HepG2 (cell line): Measurements from ENCODE around the gene TMEM9. TPM values are rescaled to one million over a fixed set of nuclear protein-coding genes. Genes with fewer than 3 reads are reported as not detected.

Experiments used
- ATAC-seq: fragments of 200-7000 bp; cut with Tn5 transposase; 3 replicates; pipeline ENCODE4 v1.9.1; 2020; ENCODE audit warnings: mild to moderate bottlenecking, moderate library complexity
- BruUV-seq: library from RNA; stranded (reverse); fragments of 400-500 nt; replicated peaks from 2 replicates; lab custom pipeline; 2021; lab: Mats Ljungman, UMichigan
- CTCF ChIA-PET: fragments of 300-600 bp; formaldehyde crosslinking; extraction: SDS; loops from one replicate; lab custom pipeline; 2021; ENCODE audit warnings: low total read pairs, inconsistent platforms, low intra/inter-chr PET ratio; lab: Yijun Ruan, JAX
- POLR2A ChIA-PET: fragments of 350-600 bp; sonication (Branson Sonifier 250); formaldehyde crosslinking; loops from one replicate; lab custom pipeline; 2020; ENCODE audit warnings: antibody characterized with exemption, inconsistent platforms; lab: Yijun Ruan, JAX
- DNase-seq: peaks from one replicate; pipeline ENCODE4 v3.0.0-alpha.2; 2015; ENCODE audit warnings: low spot score
- FAIRE-seq: peaks from 3 replicates; lab custom pipeline; 2011; peaks lifted over from hg19 to GRCh38; lab: Jason Lieb, UNC
- H2AFZ ChIP-seq: one replicate; pipeline ENCODE4 v1.6.1; 2011; ENCODE audit warnings: low read length, inconsistent platforms
- H3K27ac ChIP-seq: fragments of 300-600 bp; 3 replicates; pipeline ENCODE4 v1.8.0; 2011; ENCODE audit warnings: mixed run types, mild to moderate bottlenecking, mixed read lengths, low read length, inconsistent platforms; ENCODE audit not compliant: insufficient read depth; ENCODE audit errors: extremely low read length
- H3K27me3 ChIP-seq, 2 experiments: fragments of 200-600 bp in 1 of 2; 2 replicates in 1 of 2; 3 replicates in 1 of 2; pipeline versions ENCODE4 v1.6.0 to v1.8.0; 2011; ENCODE audit warnings: low read length in 2 of 2, mild to moderate bottlenecking in 2 of 2, moderate library complexity in 2 of 2, inconsistent platforms in 1 of 2; ENCODE audit not compliant: insufficient read depth in 2 of 2, control insufficient read depth in 1 of 2
- H3K36me3 ChIP-seq, 2 experiments: fragments of 200-600 bp in 1 of 2; replicated peaks in 1 of 2; 2 replicates in 1 of 2; 3 replicates in 1 of 2; pipeline versions ENCODE4 v1.5.1 to v1.8.0; 2011; ENCODE audit warnings: low read length in 2 of 2, inconsistent platforms in 1 of 2; ENCODE audit not compliant: insufficient read depth in 2 of 2, control insufficient read depth in 1 of 2
- H3K4me1 ChIP-seq: 2 replicates; pipeline ENCODE4 v1.5.1; 2012; ENCODE audit warnings: low read length, inconsistent platforms; ENCODE audit not compliant: insufficient read depth
- H3K4me2 ChIP-seq: 2 replicates; pipeline ENCODE4 v1.6.0; 2011; ENCODE audit warnings: low read depth, low read length, inconsistent platforms
- H3K4me3 ChIP-seq, 3 experiments: fragments of 200-600 bp in 1 of 3; sonication (generic), shearing (Covaris generic) in 1 of 3; replicated peaks in 1 of 3; 2 replicates each; pipeline ENCODE4 v1.5.1; 2011 to 2016; ENCODE audit warnings: low read length in 3 of 3, inconsistent platforms in 2 of 3, low read depth in 2 of 3, mild to moderate bottlenecking in 2 of 3, control low read depth in 1 of 3, mixed read lengths in 1 of 3; ENCODE audit not compliant: insufficient read depth in 1 of 3
- H3K79me2 ChIP-seq: one replicate; pipeline ENCODE4 v1.6.1; 2011; ENCODE audit warnings: low read length, inconsistent platforms; ENCODE audit not compliant: insufficient read depth
- H3K9ac ChIP-seq: 2 replicates; pipeline ENCODE4 v1.6.0; 2011; ENCODE audit warnings: mild to moderate bottlenecking, low read depth, low read length, inconsistent platforms; ENCODE audit not compliant: insufficient read depth
- H3K9me3 ChIP-seq: 2 replicates; pipeline ENCODE4 v1.5.1; 2012; ENCODE audit warnings: mild to moderate bottlenecking, low read length
- H4K20me1 ChIP-seq: 2 replicates; pipeline ENCODE4 v1.6.0; 2011; ENCODE audit warnings: inconsistent platforms, mild to moderate bottlenecking, low read length, moderate library complexity; ENCODE audit not compliant: insufficient read depth
- ARNTL ChIP-seq: sonication (generic); formaldehyde crosslinking; IDR thresholded peaks from 2 replicates; pipeline ENCODE4 v1.4.0; 2020; ENCODE audit warnings: mild to moderate bottlenecking, missing genetic modification reagents
- ETV6 ChIP-seq: sonication (generic); formaldehyde crosslinking; conservative IDR thresholded peaks from 2 replicates; pipeline ENCODE4 v1.4.0; 2020; ENCODE audit warnings: missing genetic modification reagents
- GATA4 ChIP-seq: sonication (generic); IDR thresholded peaks from 2 replicates; pipeline ENCODE4 v1.6.1; 2016; ENCODE audit warnings: antibody characterized with exemption, low read depth, borderline replicate concordance
- HOXA5 ChIP-seq: sonication (generic); formaldehyde crosslinking; IDR thresholded peaks from 2 replicates; pipeline ENCODE4 v1.4.0; 2020; ENCODE audit warnings: missing genetic modification reagents
- KLF12 ChIP-seq: sonication (generic); formaldehyde crosslinking; IDR thresholded peaks from 2 replicates; pipeline ENCODE4 v1.4.0; 2020; ENCODE audit warnings: missing genetic modification reagents, borderline replicate concordance
- MEIS2 ChIP-seq: sonication (generic); formaldehyde crosslinking; IDR thresholded peaks from 2 replicates; pipeline ENCODE4 v1.9.0; 2021; ENCODE audit warnings: mild to moderate bottlenecking, missing genetic modification reagents
- PLRG1 ChIP-seq: fragments of 450-650 bp; conservative IDR thresholded peaks from 2 replicates; pipeline ENCODE4 v1.6.1; 2016
- TBX2 ChIP-seq: sonication (generic); formaldehyde crosslinking; IDR thresholded peaks from 2 replicates; pipeline ENCODE4 v1.5.0; 2020; ENCODE audit warnings: missing genetic modification reagents, mild to moderate bottlenecking, borderline replicate concordance
- TEAD3 ChIP-seq: optimal IDR thresholded peaks from 2 replicates; pipeline ENCODE3; 2016; ENCODE audit warnings: borderline replicate concordance
- YY1 ChIP-seq: IDR thresholded peaks from 2 replicates; pipeline ENCODE4 v1.6.1; 2011; ENCODE audit warnings: low read length, low read depth, moderate library complexity, mild to moderate bottlenecking; ENCODE audit not compliant: insufficient read depth, insufficient replicate concordance
- ZBTB42 ChIP-seq: sonication (generic); formaldehyde crosslinking; IDR thresholded peaks from 2 replicates; pipeline ENCODE4 v1.5.0; 2020; ENCODE audit warnings: mild to moderate bottlenecking, missing genetic modification reagents
- ZBTB8A ChIP-seq: sonication (generic); formaldehyde crosslinking; IDR thresholded peaks from 2 replicates; pipeline ENCODE4 v1.4.0; 2020; ENCODE audit warnings: mild to moderate bottlenecking, low read depth, missing genetic modification reagents, borderline replicate concordance
- ZKSCAN8 ChIP-seq: IDR thresholded peaks from 2 replicates; pipeline ENCODE4 v1.6.1; 2016; ENCODE audit warnings: borderline replicate concordance, missing genetic modification reagents, missing compliant biosample characterization
- ZNF101 ChIP-seq: sonication (generic); formaldehyde crosslinking; IDR thresholded peaks from 2 replicates; pipeline ENCODE4 v1.4.0; 2020; ENCODE audit warnings: mild to moderate bottlenecking, low read depth, missing genetic modification reagents, borderline replicate concordance
- ZNF382 ChIP-seq: sonication (generic); formaldehyde crosslinking; IDR thresholded peaks from 2 replicates; pipeline ENCODE4 v1.5.0; 2020; ENCODE audit warnings: missing genetic modification reagents, mild to moderate bottlenecking, borderline replicate concordance
- ZNF556 ChIP-seq: sonication (generic); formaldehyde crosslinking; IDR thresholded peaks from 2 replicates; pipeline ENCODE4 v1.4.0; 2020; ENCODE audit warnings: mild to moderate bottlenecking, missing genetic modification reagents, borderline replicate concordance
- ZSCAN25 ChIP-seq: sonication (generic); formaldehyde crosslinking; IDR thresholded peaks from 2 replicates; pipeline ENCODE4 v1.8.0; 2022; ENCODE audit warnings: mild to moderate bottlenecking, missing genetic modification reagents
- ZSCAN31 ChIP-seq: sonication (generic); formaldehyde crosslinking; IDR thresholded peaks from 2 replicates; pipeline ENCODE4 v1.5.0; 2020; ENCODE audit warnings: low read depth, mild to moderate bottlenecking, missing genetic modification reagents
- WGBS: methylation state at CpG from one replicate; pipeline ENCODE4 v1.1.6; 2017; ENCODE audit warnings: low lambda C conversion rate; 5-methylcytosine and 5-hydroxymethylcytosine counted together
- in situ Hi-C: cut with HindIII; loops from 2 replicates; pipeline ENCODE4 v1.10.0; 2017; ENCODE audit warnings: low pct_unique_long_range_greater_than_20kb; ENCODE audit not compliant: extremely low pct_ligation_motif_present
- intact Hi-C: fragments of 100-400 bp; cut with micrococcal nuclease; formaldehyde crosslinking; loops from one replicate; pipeline ENCODE4 v1.10.0; 2022; ENCODE audit not compliant: unreplicated experiment
- polyA plus RNA-seq, 8 experiments: library from polyadenylated mRNA; depleted of rRNA in 3 of 8; stranded (reverse) in 7 of 8; unstranded in 1 of 8; fragments of >200 nt; fragmentation: Illumina TruSeq in 4 of 8; extraction: Trizol in 4 of 8; gene quantifications; 2 replicates each; pipeline versions ENCODE4 v1.2.1 to v1.2.3, GENCODE V29; 2011 to 2016; ENCODE audit warnings: low read depth in 4 of 8, missing spikeins in 1 of 8, mixed read lengths in 1 of 8; ENCODE audit not compliant: insufficient read depth in 1 of 8
- total RNA-seq, 5 experiments: library from RNA; depleted of rRNA; stranded (reverse); fragments of >200 nt; fragmentation: Illumina TruSeq; extraction: Trizol; gene quantifications; 2 replicates each; pipeline ENCODE4 v1.2.3, GENCODE V29; 2016; ENCODE audit warnings: low read depth in 1 of 5
- TF ChIP-seq, protein P1 (sequence below): IDR thresholded peaks from 2 replicates; pipeline ENCODE4 v1.6.1; 2016; ENCODE audit warnings: mild to moderate bottlenecking, missing biosample characterization, missing genetic modification reagents
- TF ChIP-seq, protein P2 (sequence below): sonication (generic); formaldehyde crosslinking; IDR thresholded peaks from 2 replicates; pipeline ENCODE4 v1.4.0; 2020; ENCODE audit warnings: missing genetic modification reagents
- TF ChIP-seq, protein P3 (sequence below), 2 experiments: fragments of 450-650 bp in 1 of 2; sonication (generic) in 1 of 2; formaldehyde crosslinking; IDR thresholded peaks; 2 replicates each; pipeline versions ENCODE4 v1.5.0 to v1.8.0; 2020 to 2022; ENCODE audit warnings: mild to moderate bottlenecking in 1 of 2, missing genetic modification reagents in 1 of 2
- TF ChIP-seq, protein P4 (sequence below): sonication (generic); formaldehyde crosslinking; IDR thresholded peaks from 2 replicates; pipeline ENCODE4 v1.5.0; 2020; ENCODE audit warnings: missing genetic modification reagents

Gene TMEM9
- total and polyA plus RNA-seq, 2 of the 13 experiments (the other 11 are each of a cell fraction or from before 2014, with no cell fraction given) = 60.9 to 102 TPM

DNA sequence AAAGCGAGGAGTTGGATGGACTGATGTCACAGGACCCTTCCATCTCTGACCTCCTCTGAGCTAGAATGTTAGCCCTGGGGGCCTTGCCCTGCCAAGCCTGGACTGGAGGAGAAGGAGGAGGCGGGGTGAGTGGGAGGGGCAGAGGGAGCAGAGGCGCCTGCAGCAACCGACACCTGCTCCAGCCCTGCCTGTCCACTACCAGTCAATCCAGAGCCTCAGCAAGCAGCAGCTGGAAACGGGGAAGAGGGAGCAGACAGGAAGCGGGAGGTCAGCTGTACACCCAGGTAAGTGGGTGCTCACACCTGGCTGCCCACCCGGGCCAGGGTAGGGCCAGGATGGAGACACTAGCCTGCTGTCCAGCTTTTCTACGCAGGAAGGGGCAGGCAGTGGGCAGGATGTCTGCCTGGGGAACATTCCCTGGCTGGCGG lies 36.4 kb upstream of the TMEM9 start, which contains the start of gene IGFN1 (continued):
- TF ChIP-seq, protein P1, sequence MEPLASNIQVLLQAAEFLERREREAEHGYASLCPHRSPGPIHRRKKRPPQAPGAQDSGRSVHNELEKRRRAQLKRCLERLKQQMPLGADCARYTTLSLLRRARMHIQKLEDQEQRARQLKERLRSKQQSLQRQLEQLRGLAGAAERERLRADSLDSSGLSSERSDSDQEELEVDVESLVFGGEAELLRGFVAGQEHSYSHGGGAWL = no peak
- TF ChIP-seq GATA4 = no peak
- no peak for TF ChIP-seq KLF12 (CRISPR knock-in tag)
- no peak for TF ChIP-seq ETV6
- TF ChIP-seq ZNF382 (CRISPR knock-in tag) = no peak

DNA sequence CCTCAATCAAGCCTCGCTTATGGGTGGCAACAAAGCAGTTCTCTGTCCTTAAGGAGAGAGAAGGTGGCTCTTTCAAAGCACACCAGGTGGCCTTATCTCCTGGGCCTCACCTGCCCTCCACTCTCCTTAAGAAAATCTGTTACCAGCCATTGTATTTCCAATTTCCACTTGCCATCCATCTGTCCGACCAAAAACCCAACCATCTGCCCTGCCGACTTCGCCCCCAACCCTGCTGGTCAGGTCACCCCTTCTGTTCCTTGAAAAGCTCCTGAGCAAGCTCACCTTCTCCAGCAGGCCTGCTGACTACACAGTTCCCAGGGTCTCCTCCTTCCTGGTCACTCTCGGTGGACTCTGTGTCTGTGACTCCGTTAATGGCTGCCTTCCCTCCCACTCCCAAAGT lies 35.7 kb upstream of the TMEM9 start:
- intact Hi-C loops (no loop called here), in situ Hi-C loops (no loop called here)
- Histone ChIP-seq H3K27ac (no peak overlapping the region), H4K20me1 (no peaks in the 10 kb centered on the region), H3K9me3 (no peaks in the 10 kb centered on the region), H3K36me3 (no peaks in the 10 kb centered on the region), H3K4me1 (peaks cover 2% of the 10 kb centered on the region; the same call in 1 of the 2 replicates), H3K4me3 (no peak overlapping the region), H3K9ac (no peak overlapping the region), H3K4me2 (no peak overlapping the region), H3K27me3 (peaks cover 6 to 42% of the 10 kb centered on the region in 2 experiments), H3K79me2 (no peaks in the 10 kb centered on the region), H2AFZ (no peak overlapping the region)
- DNase-seq (no peak), FAIRE-seq (no peak), ATAC-seq (no peak)
- WGBS = 29% methylated on average over 6 of the region's 6 CpGs
- ChIA-PET CTCF (no interaction called here), POLR2A (interaction anchor here (0.9 kb wide), 1 partner anchor 16 kb away, joined by 3 read pairs; no protein-coding TSS in a partner anchor)
- no TSS peak for BruUV-seq
- no peak for TF ChIP-seq ZSCAN25
- TF ChIP-seq PLRG1 = no peak
- no peak for TF ChIP-seq ZSCAN31 (CRISPR knock-in tag)
- no peak for TF ChIP-seq TBX2 (CRISPR knock-in tag)
- no peak for TF ChIP-seq TEAD3 (CRISPR knock-in tag)
- no peak for TF ChIP-seq ZNF556 (CRISPR knock-in tag)
- no peak for TF ChIP-seq YY1
- TF ChIP-seq, protein P2, sequence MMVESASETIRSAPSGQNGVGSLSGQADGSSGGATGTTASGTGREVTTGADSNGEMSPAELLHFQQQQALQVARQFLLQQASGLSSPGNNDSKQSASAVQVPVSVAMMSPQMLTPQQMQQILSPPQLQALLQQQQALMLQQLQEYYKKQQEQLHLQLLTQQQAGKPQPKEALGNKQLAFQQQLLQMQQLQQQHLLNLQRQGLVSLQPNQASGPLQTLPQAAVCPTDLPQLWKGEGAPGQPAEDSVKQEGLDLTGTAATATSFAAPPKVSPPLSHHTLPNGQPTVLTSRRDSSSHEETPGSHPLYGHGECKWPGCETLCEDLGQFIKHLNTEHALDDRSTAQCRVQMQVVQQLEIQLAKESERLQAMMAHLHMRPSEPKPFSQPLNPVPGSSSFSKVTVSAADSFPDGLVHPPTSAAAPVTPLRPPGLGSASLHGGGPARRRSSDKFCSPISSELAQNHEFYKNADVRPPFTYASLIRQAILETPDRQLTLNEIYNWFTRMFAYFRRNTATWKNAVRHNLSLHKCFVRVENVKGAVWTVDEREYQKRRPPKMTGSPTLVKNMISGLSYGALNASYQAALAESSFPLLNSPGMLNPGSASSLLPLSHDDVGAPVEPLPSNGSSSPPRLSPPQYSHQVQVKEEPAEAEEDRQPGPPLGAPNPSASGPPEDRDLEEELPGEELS (CRISPR knock-in tag) = no peak
- TF ChIP-seq ARNTL (CRISPR knock-in tag) = no peak
- no peak for TF ChIP-seq HOXA5
- no peak for TF ChIP-seq ZNF101 (CRISPR knock-in tag)
- TF ChIP-seq, protein P3, sequence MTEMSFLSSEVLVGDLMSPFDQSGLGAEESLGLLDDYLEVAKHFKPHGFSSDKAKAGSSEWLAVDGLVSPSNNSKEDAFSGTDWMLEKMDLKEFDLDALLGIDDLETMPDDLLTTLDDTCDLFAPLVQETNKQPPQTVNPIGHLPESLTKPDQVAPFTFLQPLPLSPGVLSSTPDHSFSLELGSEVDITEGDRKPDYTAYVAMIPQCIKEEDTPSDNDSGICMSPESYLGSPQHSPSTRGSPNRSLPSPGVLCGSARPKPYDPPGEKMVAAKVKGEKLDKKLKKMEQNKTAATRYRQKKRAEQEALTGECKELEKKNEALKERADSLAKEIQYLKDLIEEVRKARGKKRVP (CRISPR knock-in tag; IDR thresholded peaks at IDR 0.05) = no peak
- TF ChIP-seq ZBTB8A (CRISPR knock-in tag) = no peak
- TF ChIP-seq ZKSCAN8 (CRISPR knock-in tag) = no peak
- no peak for TF ChIP-seq ZBTB42 (CRISPR knock-in tag)
- TF ChIP-seq, protein P4, sequence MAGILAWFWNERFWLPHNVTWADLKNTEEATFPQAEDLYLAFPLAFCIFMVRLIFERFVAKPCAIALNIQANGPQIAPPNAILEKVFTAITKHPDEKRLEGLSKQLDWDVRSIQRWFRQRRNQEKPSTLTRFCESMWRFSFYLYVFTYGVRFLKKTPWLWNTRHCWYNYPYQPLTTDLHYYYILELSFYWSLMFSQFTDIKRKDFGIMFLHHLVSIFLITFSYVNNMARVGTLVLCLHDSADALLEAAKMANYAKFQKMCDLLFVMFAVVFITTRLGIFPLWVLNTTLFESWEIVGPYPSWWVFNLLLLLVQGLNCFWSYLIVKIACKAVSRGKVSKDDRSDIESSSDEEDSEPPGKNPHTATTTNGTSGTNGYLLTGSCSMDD (CRISPR knock-in tag) = no peak
- TF ChIP-seq MEIS2 = no peak
